ENCODE measurements around the gene MKI67.
"Not testable (repeated sequence)": the region's sequence is repeated elsewhere in the genome, so short reads cannot be mapped to it uniquely, and the experiment has no call there.

The MKI67 gene

GRCh38 chr10:128125944-128126764, at the start of gene MKI67:
Gene MKI67, minus strand, starts transcription at chr10:128126423. Its CDS starts 756 bp downstream, at chr10:128125667.
- DNase-seq, result peak; percentile 96

- DNase-seq, result no peak
Measured at GRCh38 chr10:128174581-128175559, 48.6 kb upstream of the MKI67 start.

- DNase-seq, result no peak
Measured at GRCh38 chr10:128173386-128173785, 47.2 kb upstream of the MKI67 start.

- no peak for DNase-seq
Measured at GRCh38 chr10:128172756-128173155, 46.5 kb upstream of the MKI67 start.

GRCh38 chr10:128169811-128170379, 43.7 kb upstream of the MKI67 start:
- DNase-seq, result no peak

GRCh38 chr10:128167926-128168520, 41.8 kb upstream of the MKI67 start:
- no peak for DNase-seq

- DNase-seq, result not testable (repeated sequence)
Measured at GRCh38 chr10:128167123-128167522, 40.9 kb upstream of the MKI67 start.

- DNase-seq, result no peak
Measured at GRCh38 chr10:128166151-128166550, 39.9 kb upstream of the MKI67 start.

- DNase-seq, result no peak
Measured at GRCh38 chr10:128165536-128165935, 39.3 kb upstream of the MKI67 start.

GRCh38 chr10:128163701-128164100, 37.5 kb upstream of the MKI67 start:
- DNase-seq, result no peak

- DNase-seq, result no peak
Measured at GRCh38 chr10:128161031-128161430, 34.8 kb upstream of the MKI67 start.

- DNase-seq, result no peak
Measured at GRCh38 chr10:128160297-128160711, 34.1 kb upstream of the MKI67 start.

GRCh38 chr10:128158021-128158795, 32.0 kb upstream of the MKI67 start:
- no peak for DNase-seq

- DNase-seq, result no peak
Measured at GRCh38 chr10:128156999-128157755, 31.0 kb upstream of the MKI67 start.

- DNase-seq, result no peak
Measured at GRCh38 chr10:128152741-128153580, 26.7 kb upstream of the MKI67 start.

- no peak for DNase-seq
Measured at GRCh38 chr10:128151031-128151430, 24.8 kb upstream of the MKI67 start.

- DNase-seq, result no peak
Measured at GRCh38 chr10:128150561-128150960, 24.3 kb upstream of the MKI67 start.

- DNase-seq, result peak; percentile 82
Measured at GRCh38 chr10:128150045-128150493, 23.8 kb upstream of the MKI67 start.

- no peak for DNase-seq
Measured at GRCh38 chr10:128149267-128150014, 23.2 kb upstream of the MKI67 start.
